Kidney (tissue), 14 donors: ENCODE data around the gene ANKRD18A. TPM values are rescaled to one million over a fixed set of nuclear protein-coding genes. Genes with fewer than 3 reads are reported as not detected.
"Not testable (repeated sequence)": the region's sequence is repeated elsewhere in the genome, so short reads cannot be mapped to it uniquely, and the experiment has no call there.

ENCODE experiments used
- DNase-seq, 5 donors: peaks; one replicate each; pipeline ENCODE4 v3.0.0-alpha.2; 2013 to 2020
- FAIRE-seq: peaks from 2 replicates; lab custom pipeline; 2012; peaks lifted over from hg19 to GRCh38; lab: Jason Lieb, UNC
- H3K27ac ChIP-seq, 2 donors: one replicate each; pipeline ENCODE4 v1.7.0; 2013; ENCODE audit warnings: low read depth in 2 of 2, low read length in 2 of 2, inconsistent platforms in 1 of 2
- H3K27me3 ChIP-seq: one replicate; pipeline ENCODE4 v1.7.1; 2013; ENCODE audit warnings: low read length, inconsistent platforms; ENCODE audit not compliant: control insufficient read depth, insufficient read depth
- H3K36me3 ChIP-seq, 3 donors: one replicate each; pipeline versions ENCODE4 v1.7.0 to v1.7.1; 2013; ENCODE audit warnings: low read length in 3 of 3, control low read depth in 1 of 3, inconsistent platforms in 1 of 3; ENCODE audit not compliant: insufficient read depth in 3 of 3, control insufficient read depth in 2 of 3
- H3K4me1 ChIP-seq, 3 donors: one replicate each; pipeline versions ENCODE4 v1.7.0 to v1.7.1; 2013; ENCODE audit warnings: low read length in 3 of 3, inconsistent platforms in 1 of 3, low read depth in 1 of 3; ENCODE audit not compliant: control insufficient read depth in 2 of 3, insufficient read depth in 2 of 3
- H3K4me3 ChIP-seq, 3 donors: one replicate each; pipeline versions ENCODE4 v1.7.0 to v1.8.1; 2013; ENCODE audit warnings: low read length in 3 of 3, control low read depth in 1 of 3, inconsistent platforms in 1 of 3
- H3K9ac ChIP-seq, 3 donors: one replicate each; pipeline versions ENCODE4 v1.7.0 to v1.7.1; 2013; ENCODE audit warnings: low read length in 3 of 3, control low read depth in 1 of 3, inconsistent platforms in 1 of 3
- H3K9me3 ChIP-seq, 3 donors: one replicate each; pipeline versions ENCODE4 v1.7.0 to v1.7.1; 2013; ENCODE audit warnings: low read length in 3 of 3, control low read depth in 1 of 3, inconsistent platforms in 1 of 3; ENCODE audit not compliant: control insufficient read depth in 2 of 3, insufficient read depth in 1 of 3
- intact Hi-C: fragments of 100-400 bp; cut with DNase I; formaldehyde crosslinking; loops from one replicate; pipeline ENCODE4 v1.11.1; 2022
- polyA plus RNA-seq: library from polyadenylated mRNA; stranded (reverse); fragments of 350-450 nt; fragmentation: Illumina TruSeq; extraction: RNeasy Lipid Tissue Mini Kit (QIAGEN cat#74804); gene quantifications from one replicate; pipeline ENCODE4 v1.2.3, GENCODE V29; 2014; ENCODE audit warnings: low read depth, low replicate concordance; ENCODE audit not compliant: insufficient read depth
- total RNA-seq: library from RNA; stranded (reverse); fragmentation: NEBNext Ultra II Directional; extraction: Animal tissue kit (Norgen Biotek cat#: 25700); gene quantifications from one replicate; pipeline ENCODE4 v1.2.1, GENCODE V29; 2021
- TF ChIP-seq, protein P1 (sequence below): IDR thresholded peaks from 3 replicates; pipeline ENCODE4 v1.5.1; 2012; ENCODE audit warnings: mild to moderate bottlenecking, moderate library complexity, borderline replicate concordance; ENCODE audit not compliant: insufficient read depth; ENCODE audit errors: extremely low read depth
- donor health status: control.
- donor health status: control.
- donor health status: control.
- donor health status: control.
- donor health status: control.
- donor health status: DM: yes; HTN: yes; CAD: no.
- donor health status: Normal renal cell carcinoma (clear cell type).

Gene ANKRD18A
- total and polyA plus RNA-seq, 2 donors from 2014 or later = 2.4 to 11.6 TPM

DNA sequence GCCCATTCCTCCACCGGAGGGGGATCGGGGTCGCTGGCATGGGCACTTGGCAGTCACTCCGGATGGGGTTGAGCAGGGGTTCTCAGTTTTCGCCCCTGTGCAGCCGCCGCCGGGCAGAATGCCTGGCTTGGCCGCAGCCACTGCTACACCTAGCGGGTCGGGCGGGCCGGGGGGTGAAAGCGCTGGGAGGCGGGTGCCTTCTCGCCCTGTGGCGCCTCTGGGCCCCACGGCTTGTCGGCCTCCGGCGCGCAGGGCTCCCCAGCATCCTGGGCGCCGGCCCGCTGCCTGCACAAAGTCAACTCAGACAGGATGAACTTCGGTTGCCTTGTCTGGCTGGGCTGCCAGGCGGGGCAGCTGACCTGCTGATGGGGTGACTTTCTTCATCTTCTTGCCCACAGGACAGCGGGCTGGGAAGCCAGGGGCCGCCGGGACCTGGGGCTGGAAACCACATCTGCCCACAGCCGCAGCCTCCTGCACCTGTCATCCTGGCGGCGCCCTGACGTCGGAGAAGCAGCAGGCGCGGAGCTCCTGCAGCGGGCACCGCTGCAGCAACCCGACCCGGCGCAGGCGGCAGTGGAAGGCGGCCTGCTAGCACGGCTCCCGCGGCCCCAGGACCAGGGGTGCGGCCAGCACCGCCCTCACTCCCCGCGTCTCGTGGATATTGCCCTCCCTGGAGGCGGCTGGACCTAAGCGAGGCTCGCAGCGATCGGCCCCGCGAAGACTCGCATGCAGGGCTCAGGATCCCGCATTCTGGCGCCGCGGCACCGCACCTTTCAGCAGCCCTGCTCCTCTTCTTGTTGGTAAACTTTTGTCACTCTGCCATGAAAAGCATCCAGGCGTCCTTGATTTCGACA, 1.3 kb upstream of the ANKRD18A start:
- FAIRE-seq (no peak), DNase-seq (peak; percentile 58 to 73 (median 61))
- Histone ChIP-seq H3K4me3 (peak overlapping the region; percentile 24 to 61 (median 56)), H3K9ac (peak overlapping the region in 1 of 3 donors; percentile 19), H3K9me3 (no peaks in the 10 kb centered on the region), H3K4me1 (peaks cover 0 to 2% (median 0%) of the 10 kb centered on the region in 3 donors), H3K27me3 (peaks cover 2% of the 10 kb centered on the region), H3K36me3 (no peaks in the 10 kb centered on the region), H3K27ac (peak overlapping the region in 1 of 2 donors; percentile 80)
- TF ChIP-seq, protein P1, sequence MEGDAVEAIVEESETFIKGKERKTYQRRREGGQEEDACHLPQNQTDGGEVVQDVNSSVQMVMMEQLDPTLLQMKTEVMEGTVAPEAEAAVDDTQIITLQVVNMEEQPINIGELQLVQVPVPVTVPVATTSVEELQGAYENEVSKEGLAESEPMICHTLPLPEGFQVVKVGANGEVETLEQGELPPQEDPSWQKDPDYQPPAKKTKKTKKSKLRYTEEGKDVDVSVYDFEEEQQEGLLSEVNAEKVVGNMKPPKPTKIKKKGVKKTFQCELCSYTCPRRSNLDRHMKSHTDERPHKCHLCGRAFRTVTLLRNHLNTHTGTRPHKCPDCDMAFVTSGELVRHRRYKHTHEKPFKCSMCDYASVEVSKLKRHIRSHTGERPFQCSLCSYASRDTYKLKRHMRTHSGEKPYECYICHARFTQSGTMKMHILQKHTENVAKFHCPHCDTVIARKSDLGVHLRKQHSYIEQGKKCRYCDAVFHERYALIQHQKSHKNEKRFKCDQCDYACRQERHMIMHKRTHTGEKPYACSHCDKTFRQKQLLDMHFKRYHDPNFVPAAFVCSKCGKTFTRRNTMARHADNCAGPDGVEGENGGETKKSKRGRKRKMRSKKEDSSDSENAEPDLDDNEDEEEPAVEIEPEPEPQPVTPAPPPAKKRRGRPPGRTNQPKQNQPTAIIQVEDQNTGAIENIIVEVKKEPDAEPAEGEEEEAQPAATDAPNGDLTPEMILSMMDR = no peak
- intact Hi-C loops = no loop called here

DNA sequence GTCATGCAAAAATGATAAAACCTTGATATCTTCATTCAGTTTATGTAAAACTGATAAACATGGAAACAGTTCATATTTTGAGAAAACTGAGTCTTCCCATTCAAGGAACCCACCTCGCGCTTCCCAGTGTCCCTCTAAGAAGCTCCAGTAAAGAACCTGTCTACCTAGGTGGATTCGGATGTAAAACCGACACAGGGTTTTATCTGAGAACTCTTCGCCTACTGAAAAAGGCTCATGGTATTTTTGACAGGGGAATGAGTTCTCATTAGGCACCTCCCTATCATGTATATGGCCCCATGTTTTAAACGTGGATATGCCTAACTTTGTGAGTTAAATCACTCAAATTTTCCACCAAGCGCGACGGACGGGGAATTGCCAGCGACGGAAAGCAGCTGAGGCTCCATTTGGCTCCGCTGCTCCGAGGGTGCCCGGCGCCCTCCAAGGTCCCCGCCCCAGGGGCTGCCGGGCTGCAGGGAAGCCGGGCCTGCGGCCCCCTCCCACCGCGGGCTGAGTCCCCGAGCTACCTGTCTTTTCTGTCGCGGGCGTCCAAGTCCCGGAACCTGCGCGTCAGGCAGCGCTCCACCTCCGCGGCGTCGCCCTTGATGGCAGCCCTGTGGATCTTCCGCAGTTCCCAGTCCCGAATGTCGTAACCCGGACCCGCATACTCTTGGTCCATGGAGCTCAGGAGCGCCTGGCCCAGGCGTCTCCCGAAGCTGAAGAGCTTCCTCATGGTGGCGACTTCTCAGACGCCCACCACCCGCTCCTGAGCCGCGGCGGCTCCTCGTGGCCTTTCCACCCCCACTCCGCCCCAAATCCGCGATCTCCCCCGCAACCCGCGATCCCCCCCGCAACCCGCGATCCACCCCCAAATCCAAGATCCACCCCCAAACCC, 594 bp downstream of the ANKRD18A start:
- Histone ChIP-seq H3K9me3 (no peaks in the 10 kb centered on the region), H3K27ac (peak overlapping the region in 1 of 2 donors; percentile 72), H3K4me3 (peak overlapping the region; percentile 36 to 61 (median 50)), H3K4me1 (peaks cover 0 to 2% (median 0%) of the 10 kb centered on the region in 3 donors), H3K9ac (peak overlapping the region in 1 of 3 donors; percentile 51), H3K36me3 (no peaks in the 10 kb centered on the region), H3K27me3 (peaks cover 2% of the 10 kb centered on the region)
- intact Hi-C loops = no loop called here
- FAIRE-seq = no peak
- DNase-seq = peak; percentile 31 to 77 (median 40)
- TF ChIP-seq, protein P1 = no peak

DNA sequence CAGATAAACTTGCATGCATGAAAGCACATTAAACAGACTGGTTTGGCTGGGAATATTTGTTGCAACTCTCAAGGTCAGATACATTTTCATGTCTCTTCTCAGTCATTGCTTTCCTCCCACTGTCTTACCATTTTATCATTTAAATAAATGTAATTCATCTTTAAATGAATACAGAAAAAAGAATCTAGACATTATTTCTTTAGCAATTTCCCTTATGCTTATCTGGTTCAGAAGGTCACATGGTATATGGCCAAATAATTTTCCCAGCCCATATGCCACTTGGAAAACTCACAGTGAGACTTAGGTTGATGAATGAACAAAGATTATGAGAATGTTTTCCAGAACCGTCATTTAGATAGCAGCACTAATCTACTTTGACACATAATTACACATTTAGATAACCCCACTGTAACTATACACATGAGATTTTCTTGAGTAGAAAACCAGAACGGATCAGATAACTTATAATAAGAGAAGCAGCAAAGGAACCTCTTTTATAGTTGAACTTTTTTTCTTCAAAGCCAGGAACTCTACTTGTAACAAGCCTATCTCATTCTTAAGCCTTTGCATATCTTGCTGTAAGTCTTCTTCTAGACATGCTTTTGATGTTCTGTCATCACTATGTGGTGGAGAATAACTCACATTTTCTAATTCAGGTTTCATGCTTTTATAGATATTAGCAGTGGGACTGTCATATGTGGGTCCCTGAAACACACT, 22.2 kb downstream of the ANKRD18A start:
- H3K27me3 ChIP-seq, intact Hi-C loops, H3K9ac ChIP-seq, DNase-seq, H3K27ac ChIP-seq, H3K9me3 ChIP-seq, H3K36me3 ChIP-seq, H3K4me3 ChIP-seq, H3K4me1 ChIP-seq, FAIRE-seq: not testable (repeated sequence)

DNA sequence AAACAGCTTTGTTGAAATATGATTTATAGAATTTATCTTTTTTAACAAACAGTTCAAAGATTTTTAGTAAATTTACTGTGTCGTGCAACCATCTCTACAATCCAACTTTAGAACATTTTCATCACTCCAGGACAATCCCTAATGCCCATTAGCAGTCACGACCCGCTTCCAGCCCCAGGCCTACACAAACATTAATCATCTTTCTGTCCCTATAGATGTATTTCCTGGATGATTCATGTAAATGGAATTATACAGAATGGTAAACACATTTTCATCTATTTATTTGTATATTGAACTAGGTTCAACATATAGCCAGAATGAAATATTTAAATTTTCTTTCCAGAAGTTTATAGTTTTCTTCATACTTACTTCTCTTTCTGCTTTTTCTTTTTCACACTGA, 25.3 kb downstream of the ANKRD18A start:
- H3K36me3 ChIP-seq, H3K4me1 ChIP-seq, DNase-seq, H3K9me3 ChIP-seq, FAIRE-seq, H3K9ac ChIP-seq, H3K4me3 ChIP-seq, H3K27ac ChIP-seq, intact Hi-C loops, H3K27me3 ChIP-seq: not testable (repeated sequence)

DNA sequence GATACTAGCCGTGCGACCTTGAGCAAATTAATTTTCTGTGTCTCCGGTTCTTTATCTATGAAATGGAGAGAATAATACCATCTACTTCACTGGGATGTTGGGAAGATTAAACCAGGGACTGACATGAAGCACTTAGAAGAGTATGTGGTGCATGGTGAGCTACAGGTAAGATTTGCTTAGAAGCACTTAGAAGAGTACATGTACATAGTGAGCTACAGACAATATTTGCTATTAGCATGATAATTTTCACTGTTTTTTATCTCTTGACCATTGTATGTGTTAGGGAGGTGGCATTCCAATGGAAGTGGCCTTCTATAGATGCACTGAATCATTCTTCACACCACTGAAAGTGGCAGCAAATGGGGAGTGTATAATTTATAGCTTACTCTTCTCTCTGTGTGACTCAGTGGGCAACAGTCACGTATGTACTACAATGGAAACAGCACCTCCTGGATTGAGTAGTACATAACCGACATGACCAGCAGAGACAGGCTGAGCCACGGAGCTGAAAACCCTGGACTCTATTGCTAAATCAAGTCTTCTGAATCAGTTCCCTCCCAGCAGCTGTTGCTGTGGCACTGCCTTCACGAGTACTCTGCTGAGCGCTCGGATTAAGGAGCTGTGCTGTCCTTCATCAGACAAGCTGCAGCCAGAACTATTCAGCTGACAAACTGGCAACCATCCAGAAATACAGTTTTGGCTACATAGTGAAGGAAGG, 28.9 kb downstream of the ANKRD18A start:
- H3K36me3 ChIP-seq, H3K27ac ChIP-seq, FAIRE-seq, H3K9ac ChIP-seq, H3K9me3 ChIP-seq, H3K4me1 ChIP-seq, H3K4me3 ChIP-seq, H3K27me3 ChIP-seq, intact Hi-C loops: not testable (repeated sequence)
- DNase-seq = peak in 1 of 5 donors; percentile 11
